Mesodermal cell (in vitro differentiated cells): Measurements from ENCODE around the gene STK32B.

Source experiments
- H3K27ac ChIP-seq: 2 replicates; pipeline ENCODE4 v1.7.0; 2013; ENCODE audit warnings: mild to moderate bottlenecking, low read depth, low read length, moderate library complexity; ENCODE audit not compliant: severe bottlenecking
- H3K36me3 ChIP-seq: 2 replicates; pipeline ENCODE4 v1.7.1; 2013; ENCODE audit warnings: mild to moderate bottlenecking, low read length, moderate library complexity; ENCODE audit not compliant: control insufficient read depth, insufficient read depth
- H3K4me1 ChIP-seq: one replicate; pipeline ENCODE4 v1.7.1; 2013; ENCODE audit warnings: mild to moderate bottlenecking, low read length; ENCODE audit not compliant: insufficient read depth, control insufficient read depth, poor library complexity, severe bottlenecking
- H3K4me3 ChIP-seq: 2 replicates; pipeline ENCODE4 v1.7.0; 2013; ENCODE audit warnings: low read length, control low read depth, mild to moderate bottlenecking; ENCODE audit not compliant: insufficient read depth, poor library complexity, severe bottlenecking; ENCODE audit errors: extremely low read depth
- H3K9me3 ChIP-seq: 2 replicates; pipeline ENCODE4 v1.7.1; 2013; ENCODE audit warnings: mild to moderate bottlenecking, low read length, moderate library complexity; ENCODE audit not compliant: control insufficient read depth
- WGBS, 2 experiments: methylation state at CpG; one replicate each; pipeline ENCODE4 v1.1.5; 2013; ENCODE audit warnings: missing lambda C conversion rate in 2 of 2; ENCODE audit not compliant: insufficient coverage in 2 of 2; 5-methylcytosine and 5-hydroxymethylcytosine counted together

Gene STK32B

DNA sequence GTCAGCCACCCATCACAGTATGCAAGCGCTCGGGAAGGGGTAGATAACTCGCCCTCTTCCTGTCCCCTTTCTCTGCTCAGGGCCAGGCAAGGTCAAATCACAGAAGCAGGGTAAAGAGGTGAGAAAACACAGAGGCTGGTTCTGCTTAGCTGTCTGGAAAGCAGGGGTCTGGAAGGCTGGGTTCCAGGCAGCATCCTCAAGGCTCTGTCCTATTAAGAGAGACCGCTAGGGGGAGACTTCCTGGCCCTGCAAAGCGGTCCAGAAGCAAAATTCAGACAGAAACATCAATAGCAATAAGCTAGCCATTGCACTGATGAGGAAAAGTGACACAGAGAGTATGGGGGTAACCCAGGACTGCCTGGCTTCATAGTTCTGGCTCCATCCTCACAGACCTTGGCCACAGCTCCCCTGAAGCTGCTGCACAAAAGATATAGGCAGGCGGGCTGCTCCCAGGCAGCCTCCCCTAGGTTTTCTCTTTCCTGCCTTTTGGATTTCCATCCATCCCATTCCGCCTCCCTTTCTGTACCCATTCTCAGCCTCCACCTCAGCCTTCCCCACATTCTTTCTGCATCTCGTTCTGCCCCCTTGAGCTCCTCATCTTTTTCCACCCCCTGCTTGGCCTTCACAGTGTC is 348.6 kb downstream of the STK32B start:
- no peaks in the 10 kb centered on the region for H3K36me3 ChIP-seq
- 54 to 60% methylated on average over 7 of the region's 8 CpGs for WGBS, 2 experiments
- peaks cover 5% of the 10 kb centered on the region for H3K4me1 ChIP-seq
- H3K4me3 ChIP-seq: no peak overlapping the region
- H3K27ac ChIP-seq: no peak overlapping the region
- H3K9me3 ChIP-seq: peaks cover 4% of the 10 kb centered on the region

DNA sequence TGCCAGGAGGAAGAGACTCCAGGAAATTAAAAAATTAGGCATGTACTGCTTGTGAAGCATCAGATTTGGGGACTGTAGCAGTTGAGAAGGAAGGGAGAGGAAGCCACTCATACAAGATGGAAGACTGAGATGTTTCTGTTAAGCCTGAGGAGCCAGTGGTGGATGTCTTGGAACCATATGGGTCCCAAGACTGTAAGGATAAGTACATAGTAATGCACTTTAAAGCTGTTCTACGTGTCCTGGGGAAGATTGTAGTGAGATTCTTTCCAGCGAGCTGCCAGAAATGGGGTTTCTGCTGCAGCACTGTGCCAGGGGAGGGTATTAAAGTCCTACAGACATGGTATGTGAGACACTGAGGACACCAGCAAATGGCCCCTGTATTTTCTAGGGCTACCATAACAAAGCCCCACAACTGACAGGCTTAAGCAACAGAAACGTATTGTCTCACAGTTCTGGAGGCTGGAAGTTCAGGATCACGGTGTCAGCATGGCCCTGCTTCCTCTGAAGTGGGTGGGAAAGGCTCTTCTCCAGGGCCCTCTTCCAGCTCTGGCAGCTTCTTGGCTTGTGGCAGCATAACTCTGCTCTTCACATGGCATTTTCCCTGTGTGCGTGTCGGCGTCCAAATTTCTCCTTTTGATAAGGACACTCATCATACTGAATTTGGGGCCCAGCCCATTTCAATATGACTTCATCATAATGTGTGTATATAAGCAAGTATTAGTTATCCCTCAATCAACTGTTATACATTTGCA is 352.6 kb downstream of the STK32B start:
- no peak overlapping the region for H3K27ac ChIP-seq
- no peaks in the 10 kb centered on the region for H3K4me1 ChIP-seq
- 87 to 95% methylated on average over 2 to 4 of the region's 7 CpGs for WGBS, 2 experiments
- no peak overlapping the region for H3K4me3 ChIP-seq
- no peaks in the 10 kb centered on the region for H3K36me3 ChIP-seq
- H3K9me3 ChIP-seq: peaks cover 6% of the 10 kb centered on the region

DNA sequence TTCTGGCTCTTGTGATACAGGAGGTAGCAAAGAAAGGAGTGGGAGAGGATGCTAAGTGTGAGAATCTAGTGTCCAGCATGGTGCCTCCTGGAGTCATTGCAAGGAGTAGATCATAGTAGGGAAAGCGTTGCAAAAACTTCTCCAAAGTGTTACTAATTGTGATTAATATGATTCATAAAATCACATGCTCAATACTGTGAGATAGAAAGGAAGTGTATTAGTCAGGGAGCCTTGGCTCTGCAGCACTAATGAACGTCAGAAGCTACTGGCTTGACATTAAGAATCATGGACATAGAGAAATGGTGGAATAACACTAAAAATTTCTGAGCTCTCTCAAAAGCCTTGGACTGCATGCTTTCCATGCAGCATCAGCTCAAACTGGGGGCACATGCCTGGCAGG is 358.0 kb downstream of the STK32B start:
- Histone ChIP-seq H3K36me3 (no peaks in the 10 kb centered on the region), H3K4me3 (no peak overlapping the region), H3K27ac (no peak overlapping the region), H3K4me1 (no peaks in the 10 kb centered on the region), H3K9me3 (peaks cover 3% of the 10 kb centered on the region)
- WGBS, 2 experiments: 67 to 83% methylated on average over 1 of the region's 2 CpGs

DNA sequence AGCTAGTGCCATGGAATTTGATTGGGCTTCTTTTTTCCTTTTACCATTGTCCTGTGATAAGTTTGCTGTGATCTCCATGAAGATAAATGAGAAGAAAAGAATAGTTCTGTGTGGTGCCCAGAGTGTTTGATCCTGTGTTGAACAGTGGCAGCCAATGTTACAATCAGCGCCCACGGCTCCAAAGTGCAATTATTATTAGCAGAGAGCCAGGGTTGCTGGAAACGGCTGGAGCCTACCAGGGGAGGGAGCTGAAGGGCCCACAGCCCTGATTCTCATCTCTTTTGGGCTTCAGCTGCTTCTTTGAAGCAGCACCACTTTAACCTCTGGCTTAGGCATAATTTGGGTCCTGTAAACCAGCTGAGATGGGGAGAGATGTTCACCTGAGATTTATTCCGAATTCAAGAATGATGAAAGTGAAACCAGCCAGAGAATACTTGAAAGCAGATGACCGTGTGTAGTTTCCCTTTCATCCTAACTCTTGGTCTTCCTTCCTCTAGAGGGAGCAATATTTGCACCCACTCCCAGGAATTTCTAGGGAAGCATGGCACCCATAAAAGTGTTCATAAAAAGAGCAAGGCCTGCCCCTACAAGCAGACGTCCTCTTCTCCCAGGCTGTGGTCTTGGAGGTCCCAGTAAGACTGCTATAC is 358.8 kb downstream of the STK32B start:
- no peaks in the 10 kb centered on the region for H3K4me1 ChIP-seq
- H3K9me3 ChIP-seq: peaks cover 3% of the 10 kb centered on the region
- no peak overlapping the region for H3K27ac ChIP-seq
- no peak overlapping the region for H3K4me3 ChIP-seq
- H3K36me3 ChIP-seq: no peaks in the 10 kb centered on the region
- 69 to 89% methylated on average over 5 to 6 of the region's 6 CpGs for WGBS, 2 experiments

DNA sequence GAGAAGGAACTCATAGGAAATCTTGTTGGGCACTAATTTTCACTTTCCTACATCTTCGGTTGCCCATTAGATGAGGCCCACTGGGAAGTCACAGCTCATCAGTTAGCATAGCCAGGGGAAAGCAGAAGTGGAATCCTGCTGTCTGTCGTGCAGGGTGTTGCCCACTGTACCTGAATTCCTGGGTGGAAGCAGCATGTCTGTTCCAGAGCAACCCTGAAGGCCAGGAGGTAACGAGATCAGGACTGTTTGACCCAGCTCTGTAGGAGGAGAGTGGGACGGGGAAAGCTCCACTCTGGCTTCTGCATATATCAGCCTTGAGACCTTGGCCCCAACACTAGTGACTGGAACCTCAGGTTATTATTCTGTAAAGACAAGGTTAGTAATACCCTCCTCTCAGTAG is 361.0 kb downstream of the STK32B start:
- Histone ChIP-seq H3K4me1 (no peaks in the 10 kb centered on the region), H3K36me3 (no peaks in the 10 kb centered on the region), H3K4me3 (no peak overlapping the region), H3K9me3 (peaks cover 4% of the 10 kb centered on the region), H3K27ac (no peak overlapping the region)
- 90% methylated on average over 2 to 3 of the region's 4 CpGs for WGBS, 2 experiments

DNA sequence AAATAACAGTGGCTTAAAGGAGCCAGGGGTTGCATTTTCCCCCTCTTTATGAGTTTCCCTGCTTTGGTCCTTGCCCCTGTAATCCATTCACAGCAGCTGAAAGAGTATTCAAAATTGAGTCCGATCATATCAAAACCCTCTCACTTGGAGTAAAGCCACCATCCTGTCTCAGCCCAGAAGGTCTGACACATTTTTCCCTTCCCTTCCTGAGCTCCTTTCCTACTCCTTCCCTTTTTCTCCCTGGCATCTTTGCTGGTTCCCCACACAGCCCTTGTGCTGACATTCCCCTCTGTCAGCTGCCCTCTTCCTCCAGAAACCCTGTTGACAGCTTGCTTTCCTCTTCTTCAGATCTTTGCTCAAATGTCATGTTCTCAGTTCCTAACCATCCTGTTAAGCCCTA is 361.5 kb downstream of the STK32B start:
- Histone ChIP-seq H3K36me3 (no peaks in the 10 kb centered on the region), H3K4me1 (no peaks in the 10 kb centered on the region), H3K27ac (no peak overlapping the region), H3K4me3 (no peak overlapping the region), H3K9me3 (peaks cover 4% of the 10 kb centered on the region)
- 94% methylated on average over 1 of the region's 1 CpG; no CpG with 5 or more reads in 1 of the 2 experiments for WGBS, 2 experiments

DNA sequence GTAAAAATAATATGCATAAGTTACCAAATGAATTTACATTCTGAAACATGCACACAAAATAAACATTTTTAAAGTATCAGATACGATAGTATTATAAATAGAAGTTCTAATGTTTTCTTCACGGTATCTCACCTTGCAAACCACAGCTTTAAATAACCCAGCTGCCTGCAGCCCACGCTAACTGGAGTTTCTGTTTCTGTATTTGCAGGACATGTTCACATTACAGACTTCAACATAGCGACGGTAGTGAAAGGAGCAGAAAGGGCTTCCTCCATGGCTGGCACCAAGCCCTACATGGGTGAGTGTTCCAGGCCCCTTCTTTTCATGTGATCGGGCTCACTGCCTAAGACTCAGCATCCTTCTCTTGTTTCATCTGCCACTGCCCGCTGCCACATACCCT is 365.4 kb downstream of the STK32B start:
- no peak overlapping the region for H3K27ac ChIP-seq
- H3K9me3 ChIP-seq: peaks cover 4% of the 10 kb centered on the region
- no peaks in the 10 kb centered on the region for H3K4me1 ChIP-seq
- WGBS, 2 experiments: 71 to 73% methylated on average over 5 of the region's 7 CpGs
- H3K36me3 ChIP-seq: no peaks in the 10 kb centered on the region
- no peak overlapping the region for H3K4me3 ChIP-seq

DNA sequence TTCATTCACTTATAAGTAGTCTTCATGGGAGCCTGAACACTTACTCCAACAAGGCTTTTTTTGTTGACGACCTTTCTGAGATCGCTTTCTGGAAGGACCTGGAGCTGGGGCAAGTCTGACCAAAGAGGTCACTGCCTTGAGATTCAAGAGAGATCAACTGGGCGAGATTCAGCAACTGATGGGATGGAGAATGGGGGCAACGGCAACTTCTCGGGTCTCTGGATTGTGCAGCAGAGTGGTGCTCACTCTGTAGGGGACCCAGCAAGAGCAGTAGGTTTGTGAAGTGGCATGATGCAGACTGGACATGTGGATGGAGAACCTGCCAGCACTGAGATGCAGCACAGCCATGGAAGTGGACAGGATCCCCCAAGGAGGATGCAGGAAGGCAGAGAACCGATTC is 369.0 kb downstream of the STK32B start:
- Histone ChIP-seq H3K4me1 (no peaks in the 10 kb centered on the region), H3K36me3 (no peaks in the 10 kb centered on the region), H3K27ac (no peak overlapping the region), H3K9me3 (peaks cover 4% of the 10 kb centered on the region), H3K4me3 (no peak overlapping the region)
- WGBS, 2 experiments: 86 to 89% methylated on average over 6 of the region's 6 CpGs

DNA sequence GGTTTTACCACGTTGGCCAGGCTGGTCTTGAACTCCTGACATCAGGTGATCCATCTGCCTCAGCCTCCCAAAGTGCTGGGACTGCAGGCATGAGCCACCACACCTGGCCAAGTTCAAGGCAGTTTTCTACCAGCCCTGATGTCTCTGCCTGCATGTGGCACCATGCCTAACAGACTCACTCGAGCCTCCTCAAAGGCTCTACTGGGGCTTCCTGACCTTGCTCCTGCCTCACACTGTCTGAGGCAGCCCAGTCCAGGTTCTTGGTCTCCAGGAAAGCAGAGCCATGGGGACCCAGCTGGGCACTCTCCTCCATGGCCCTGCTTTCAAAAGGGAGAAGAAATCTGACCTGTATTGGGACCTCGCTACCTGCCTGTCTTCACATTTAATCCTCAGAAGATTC is 370.1 kb downstream of the STK32B start:
- Histone ChIP-seq H3K27ac (no peak overlapping the region), H3K4me3 (no peak overlapping the region), H3K9me3 (peaks cover 4% of the 10 kb centered on the region), H3K4me1 (no peaks in the 10 kb centered on the region), H3K36me3 (no peaks in the 10 kb centered on the region)
- 74 to 75% methylated on average over 2 of the region's 3 CpGs for WGBS, 2 experiments

DNA sequence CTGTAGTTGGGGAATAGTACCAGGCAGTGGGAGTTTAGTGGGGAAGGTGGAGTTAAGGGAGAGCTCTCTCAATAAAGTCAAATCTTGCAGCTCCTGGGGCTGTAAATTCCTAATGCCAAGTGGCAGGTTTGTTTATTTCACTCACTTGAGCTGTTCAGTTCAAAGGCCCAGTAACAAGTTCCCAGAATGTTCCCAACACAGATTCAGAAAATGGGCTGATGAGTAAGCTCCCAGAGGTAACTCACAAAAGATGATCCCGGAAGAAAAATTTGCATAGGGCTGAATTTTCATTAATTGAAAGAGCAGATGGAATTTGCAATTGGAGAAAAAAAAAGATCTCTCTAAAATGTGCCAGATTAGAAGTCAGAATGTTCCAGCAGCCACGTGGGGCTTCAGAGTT is 370.9 kb downstream of the STK32B start:
- H3K9me3 ChIP-seq: no peaks in the 10 kb centered on the region
- no peak overlapping the region for H3K27ac ChIP-seq
- no peaks in the 10 kb centered on the region for H3K4me1 ChIP-seq
- H3K36me3 ChIP-seq: no peaks in the 10 kb centered on the region
- 68 to 86% methylated on average over 2 of the region's 2 CpGs for WGBS, 2 experiments
- no peak overlapping the region for H3K4me3 ChIP-seq

DNA sequence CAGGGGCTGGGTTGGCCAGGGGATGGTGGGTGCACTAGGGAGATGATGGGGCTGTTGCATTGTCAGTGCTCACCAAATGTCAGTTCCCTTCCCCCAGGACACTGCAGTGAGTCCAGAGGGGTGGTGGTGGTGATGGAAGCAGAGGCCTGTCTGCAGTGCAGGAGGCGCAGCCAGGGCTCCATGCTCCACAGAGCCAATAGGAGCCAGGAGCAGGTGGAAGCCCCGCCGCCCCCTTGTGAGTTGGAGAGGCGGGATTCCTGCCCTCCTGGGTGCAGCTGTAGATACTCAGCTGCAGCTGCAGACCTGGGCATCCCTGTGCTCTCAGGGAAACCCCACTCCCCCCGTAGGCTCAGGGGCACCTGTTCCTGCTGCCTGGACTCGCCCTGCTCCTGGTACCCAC is 372.4 kb downstream of the STK32B start:
- Histone ChIP-seq H3K9me3 (no peaks in the 10 kb centered on the region), H3K36me3 (no peaks in the 10 kb centered on the region), H3K4me3 (no peak overlapping the region), H3K27ac (no peak overlapping the region), H3K4me1 (no peaks in the 10 kb centered on the region)
- WGBS, 2 experiments: 92% methylated on average over 5 to 6 of the region's 6 CpGs
